Measurements from ENCODE around the gene MIER1. TPM values are rescaled to one million over a fixed set of nuclear protein-coding genes. Genes with fewer than 3 reads are reported as not detected.
"Not testable (repeated sequence)": the region's sequence is repeated elsewhere in the genome, so short reads cannot be mapped to it uniquely, and the experiment has no call there.

Gene MIER1
- total and polyA plus RNA-seq, 2 donors (not counting 1 experiment from before 2014, with no cell fraction given) = 7.7 to 55.0 TPM

DNA sequence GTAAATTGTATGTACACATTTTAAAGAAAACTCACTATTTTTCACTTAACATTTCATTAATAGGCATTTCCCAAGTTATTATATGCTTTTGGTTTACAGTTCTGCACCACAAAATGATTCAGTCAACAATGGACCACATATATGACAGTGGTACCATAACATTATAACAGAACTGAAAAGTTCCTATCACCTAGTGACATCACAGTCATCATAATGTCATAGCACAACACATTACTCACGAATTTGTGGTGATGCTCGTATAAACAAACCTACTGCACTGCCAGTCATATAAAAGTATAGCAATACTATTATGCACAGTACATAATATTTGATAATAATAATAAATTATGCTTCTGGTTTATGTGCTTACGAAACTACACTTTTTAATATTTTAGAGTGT is 31.1 kb upstream of the MIER1 start:
- Histone ChIP-seq H3K4me1 (ENCODE audit: control insufficient read depth in 2 of 2, insufficient read depth in 2 of 2, low read length in 2 of 2) (no peaks in the 10 kb centered on the region), H3K79me2 (ENCODE audit: control insufficient read depth, insufficient read depth, low read length) (no peaks in the 10 kb centered on the region), H3K4me2 (replicated peaks; ENCODE audit: low read depth, low read length, poor library complexity, severe bottlenecking) (no peak overlapping the region), H3K9me3 (ENCODE audit: control extremely low read depth in 1 of 3, control insufficient read depth in 2 of 3, insufficient read depth in 1 of 3, low read length in 2 of 3) (peaks cover 0 to 8% (median 0%) of the 10 kb centered on the region in 3 donors), H3K27me3 (replicated peaks in 1 of 4; ENCODE audit: control extremely low read depth in 1 of 4, control insufficient read depth in 3 of 4, insufficient read depth in 4 of 4, low read length in 3 of 4) (no peaks in the 10 kb centered on the region), H2AFZ (ENCODE audit: insufficient read depth, low read depth, low read length, poor library complexity, severe bottlenecking) (no peak overlapping the region), H3K9ac (ENCODE audit: low read length) (no peak overlapping the region), H3K4me3 (ENCODE audit: control extremely low read depth in 1 of 5, extremely low read depth in 1 of 5, insufficient read depth in 1 of 5, low read depth in 2 of 5, low read length in 4 of 5) (no peak overlapping the region), H3K36me3 (replicated peaks in 1 of 2; ENCODE audit: control extremely low read depth in 1 of 2, control insufficient read depth in 1 of 2, extremely low read depth in 1 of 2, insufficient read depth in 2 of 2, low read length in 1 of 2) (no peaks in the 10 kb centered on the region), H4K20me1 (ENCODE audit: control insufficient read depth, insufficient read depth, low read length, poor library complexity, severe bottlenecking) (no peaks in the 10 kb centered on the region), H3K27ac (ENCODE audit: low read length in 2 of 2) (no peak overlapping the region)
- ChIA-PET POLR2A (no interaction called here), CTCF (no interaction called here)
- intact Hi-C loops (cut with micrococcal nuclease) = no loop called here
- ATAC-seq (ENCODE audit: low read depth) (no peak), DNase-seq (no peak)
- no peak overlapping the region for H3K27ac Mint-ChIP-seq
- TF ChIP-seq, protein P1, sequence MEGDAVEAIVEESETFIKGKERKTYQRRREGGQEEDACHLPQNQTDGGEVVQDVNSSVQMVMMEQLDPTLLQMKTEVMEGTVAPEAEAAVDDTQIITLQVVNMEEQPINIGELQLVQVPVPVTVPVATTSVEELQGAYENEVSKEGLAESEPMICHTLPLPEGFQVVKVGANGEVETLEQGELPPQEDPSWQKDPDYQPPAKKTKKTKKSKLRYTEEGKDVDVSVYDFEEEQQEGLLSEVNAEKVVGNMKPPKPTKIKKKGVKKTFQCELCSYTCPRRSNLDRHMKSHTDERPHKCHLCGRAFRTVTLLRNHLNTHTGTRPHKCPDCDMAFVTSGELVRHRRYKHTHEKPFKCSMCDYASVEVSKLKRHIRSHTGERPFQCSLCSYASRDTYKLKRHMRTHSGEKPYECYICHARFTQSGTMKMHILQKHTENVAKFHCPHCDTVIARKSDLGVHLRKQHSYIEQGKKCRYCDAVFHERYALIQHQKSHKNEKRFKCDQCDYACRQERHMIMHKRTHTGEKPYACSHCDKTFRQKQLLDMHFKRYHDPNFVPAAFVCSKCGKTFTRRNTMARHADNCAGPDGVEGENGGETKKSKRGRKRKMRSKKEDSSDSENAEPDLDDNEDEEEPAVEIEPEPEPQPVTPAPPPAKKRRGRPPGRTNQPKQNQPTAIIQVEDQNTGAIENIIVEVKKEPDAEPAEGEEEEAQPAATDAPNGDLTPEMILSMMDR (IDR thresholded peaks at IDR 0.05) = no peak
- no peak for TF ChIP-seq EZH2 (IDR thresholded peaks at IDR 0.05; ENCODE audit: borderline replicate concordance, insufficient read depth, low read depth, low read length, poor library complexity, severe bottlenecking)
- H3K4me1 Mint-ChIP-seq = no peaks in the 10 kb centered on the region
- H3K9me3 Mint-ChIP-seq (ENCODE audit: insufficient read depth) = no peaks in the 10 kb centered on the region
- WGBS (ENCODE audit: insufficient coverage) = no CpG with 5 or more reads among the region's 3 CpGs
- no peak overlapping the region for H3K4me3 Mint-ChIP-seq
- no peaks in the 10 kb centered on the region for H3K27me3 Mint-ChIP-seq

DNA sequence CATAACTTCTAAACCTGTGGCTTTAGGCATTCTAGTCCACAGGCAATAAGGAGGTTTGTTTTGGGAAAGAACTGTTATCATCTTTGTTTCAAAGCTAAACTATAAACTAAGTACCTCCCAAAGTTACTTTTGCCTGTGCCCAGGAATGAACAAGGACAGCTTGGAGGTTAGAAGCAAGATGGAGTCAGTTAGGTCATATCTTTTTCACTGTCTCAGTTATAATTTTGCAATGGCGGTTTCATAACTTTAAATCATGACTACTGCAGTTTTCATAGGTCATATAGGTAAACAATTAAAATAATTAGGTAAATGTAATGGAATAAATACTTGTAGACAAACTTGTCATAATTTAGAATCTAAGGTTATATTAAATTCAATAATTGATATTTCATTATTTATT is 9.6 kb upstream of the MIER1 start:
- H3K27me3 ChIP-seq (replicated peaks in 1 of 4; ENCODE audit: control extremely low read depth in 1 of 4, control insufficient read depth in 3 of 4, insufficient read depth in 4 of 4, low read length in 3 of 4); H3K4me3 Mint-ChIP-seq; H3K9ac ChIP-seq (ENCODE audit: low read length); ATAC-seq (ENCODE audit: low read depth); H3K4me2 ChIP-seq (replicated peaks; ENCODE audit: low read depth, low read length, poor library complexity, severe bottlenecking); CTCF ChIA-PET; H2AFZ ChIP-seq (ENCODE audit: insufficient read depth, low read depth, low read length, poor library complexity, severe bottlenecking); DNase-seq; H3K79me2 ChIP-seq (ENCODE audit: control insufficient read depth, insufficient read depth, low read length); H3K27me3 Mint-ChIP-seq; H3K4me1 Mint-ChIP-seq; H3K9me3 ChIP-seq (ENCODE audit: control extremely low read depth in 1 of 3, control insufficient read depth in 2 of 3, insufficient read depth in 1 of 3, low read length in 2 of 3); H3K27ac Mint-ChIP-seq; POLR2A ChIA-PET; intact Hi-C loops (cut with micrococcal nuclease); H3K27ac ChIP-seq (ENCODE audit: low read length in 2 of 2); H4K20me1 ChIP-seq (ENCODE audit: control insufficient read depth, insufficient read depth, low read length, poor library complexity, severe bottlenecking); H3K36me3 ChIP-seq (replicated peaks in 1 of 2; ENCODE audit: control extremely low read depth in 1 of 2, control insufficient read depth in 1 of 2, extremely low read depth in 1 of 2, insufficient read depth in 2 of 2, low read length in 1 of 2); H3K4me1 ChIP-seq (ENCODE audit: control insufficient read depth in 2 of 2, insufficient read depth in 2 of 2, low read length in 2 of 2); H3K9me3 Mint-ChIP-seq (ENCODE audit: insufficient read depth); H3K4me3 ChIP-seq (ENCODE audit: control extremely low read depth in 1 of 5, extremely low read depth in 1 of 5, insufficient read depth in 1 of 5, low read depth in 2 of 5, low read length in 4 of 5): not testable (repeated sequence)
- WGBS (ENCODE audit: insufficient coverage) = no CpG with 5 or more reads among the region's 1 CpG

All from B cell (primary cell).